Measurements from ENCODE around the gene KRTAP12-3. TPM values are rescaled to one million over a fixed set of nuclear protein-coding genes. Genes with fewer than 3 reads are reported as not detected.

The KRTAP12-3 gene
- total RNA-seq, 2 experiments from 2014 or later, result not detected

DNA sequence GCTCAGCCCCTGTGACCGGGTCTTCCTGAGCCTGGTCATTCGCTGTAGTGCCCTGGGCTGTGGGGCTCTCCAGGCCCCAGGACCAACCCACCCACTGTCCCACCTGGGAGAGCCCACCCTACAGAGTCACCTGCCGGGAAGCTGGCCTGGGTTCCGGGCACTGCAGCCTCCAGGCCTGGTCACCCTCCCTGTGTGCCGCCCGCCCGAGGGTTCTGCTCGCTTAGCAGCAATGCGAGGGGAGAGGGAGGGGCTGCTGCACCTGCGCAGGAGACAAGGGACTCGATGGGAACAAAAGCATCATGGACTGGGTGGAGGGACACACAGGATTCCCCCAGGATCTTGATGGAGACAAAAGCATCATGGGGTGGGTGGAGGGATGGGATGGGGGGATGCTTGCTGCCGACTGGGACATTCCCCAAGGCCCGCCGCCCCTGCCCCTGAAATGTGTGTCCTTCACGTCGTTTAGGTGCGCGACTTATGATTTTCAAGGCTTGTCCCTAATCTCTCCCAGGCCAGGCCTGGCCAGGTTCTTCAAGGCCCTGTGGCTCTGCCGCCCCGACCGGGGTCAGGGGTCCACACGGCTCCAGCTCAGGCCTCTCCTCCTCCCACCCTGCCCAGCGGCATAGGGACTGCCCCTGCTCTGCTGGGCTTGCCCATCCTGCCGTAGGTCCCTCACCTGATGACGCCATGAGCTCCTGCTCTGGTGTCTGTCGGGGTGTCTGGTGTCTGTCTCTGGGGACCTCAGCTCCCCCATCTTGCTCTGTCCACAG, 44.2 kb upstream of the KRTAP12-3 start:
- ChIA-PET CTCF (ENCODE audit: unreplicated experiment) (no interaction called here), POLR2A (no interaction called here)
- Histone ChIP-seq H3K36me3 (ENCODE audit: insufficient read depth, low read length) (no peaks in the 10 kb centered on the region), H3K27ac (ENCODE audit: low read depth, low read length, poor library complexity, severe bottlenecking) (no peak overlapping the region), H3K79me2 (ENCODE audit: insufficient read depth, low read depth, low read length) (no peaks in the 10 kb centered on the region), H3K4me2 (ENCODE audit: low read length) (no peak overlapping the region), H2AFZ (ENCODE audit: low read length) (no peak overlapping the region), H3K9me3 (ENCODE audit: low read length) (0 out of 2 replicates have a peak, but pooled peaks cover 9% of the 10 kb centered on the region), H4K20me1 (ENCODE audit: insufficient read depth, low read length) (no peaks in the 10 kb centered on the region), H3K4me1 (ENCODE audit: insufficient read depth, low read length, poor library complexity, severe bottlenecking) (peaks cover 5% of the 10 kb centered on the region), H3K4me3 (ENCODE audit: low read depth, low read length, poor library complexity, severe bottlenecking) (no peak overlapping the region), H3K9me2 (ENCODE audit: insufficient read depth, low read length) (no peaks in the 10 kb centered on the region)
- no TSS peak for BruUV-seq (replicated peaks)
- TF ChIP-seq EZH2phosphoT487 (IDR thresholded peaks at IDR 0.05; ENCODE audit: borderline replicate concordance, low read depth, low read length), result no peak
- TF ChIP-seq, protein P1, sequence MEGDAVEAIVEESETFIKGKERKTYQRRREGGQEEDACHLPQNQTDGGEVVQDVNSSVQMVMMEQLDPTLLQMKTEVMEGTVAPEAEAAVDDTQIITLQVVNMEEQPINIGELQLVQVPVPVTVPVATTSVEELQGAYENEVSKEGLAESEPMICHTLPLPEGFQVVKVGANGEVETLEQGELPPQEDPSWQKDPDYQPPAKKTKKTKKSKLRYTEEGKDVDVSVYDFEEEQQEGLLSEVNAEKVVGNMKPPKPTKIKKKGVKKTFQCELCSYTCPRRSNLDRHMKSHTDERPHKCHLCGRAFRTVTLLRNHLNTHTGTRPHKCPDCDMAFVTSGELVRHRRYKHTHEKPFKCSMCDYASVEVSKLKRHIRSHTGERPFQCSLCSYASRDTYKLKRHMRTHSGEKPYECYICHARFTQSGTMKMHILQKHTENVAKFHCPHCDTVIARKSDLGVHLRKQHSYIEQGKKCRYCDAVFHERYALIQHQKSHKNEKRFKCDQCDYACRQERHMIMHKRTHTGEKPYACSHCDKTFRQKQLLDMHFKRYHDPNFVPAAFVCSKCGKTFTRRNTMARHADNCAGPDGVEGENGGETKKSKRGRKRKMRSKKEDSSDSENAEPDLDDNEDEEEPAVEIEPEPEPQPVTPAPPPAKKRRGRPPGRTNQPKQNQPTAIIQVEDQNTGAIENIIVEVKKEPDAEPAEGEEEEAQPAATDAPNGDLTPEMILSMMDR (conservative IDR thresholded peaks at IDR 0.05; ENCODE audit: low read length), result no peak
- no peak for DNase-seq (ENCODE audit: low spot score)
- intact Hi-C loops (cut with micrococcal nuclease; ENCODE audit: unreplicated experiment), result no loop called here

DNA sequence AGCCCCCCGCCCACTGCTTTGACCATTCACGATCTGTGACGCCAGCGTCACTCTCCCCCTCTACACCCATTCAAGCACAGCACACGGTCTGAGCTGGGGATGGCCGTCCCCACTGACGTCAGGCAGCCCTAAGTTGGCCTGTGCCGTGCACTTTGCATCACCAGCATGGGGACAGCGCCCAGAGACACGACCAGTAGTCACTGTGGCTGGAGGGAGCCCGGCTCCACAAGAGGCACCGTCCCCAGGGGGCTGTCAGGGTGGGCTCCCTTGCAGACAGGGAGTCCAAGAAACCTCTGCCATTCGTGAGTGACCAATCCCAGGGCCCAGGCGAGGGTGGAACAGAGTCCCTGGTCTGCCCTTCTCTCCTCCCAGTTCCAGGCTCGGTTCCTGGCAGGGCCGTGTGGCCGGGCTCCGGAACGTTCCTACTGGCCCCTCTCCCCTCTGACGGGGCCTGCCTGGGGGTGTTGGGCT, 43.5 kb upstream of the KRTAP12-3 start:
- Histone ChIP-seq H3K4me1 (ENCODE audit: insufficient read depth, low read length, poor library complexity, severe bottlenecking) (peaks cover 12% of the 10 kb centered on the region), H3K4me2 (ENCODE audit: low read length) (no peak overlapping the region), H3K27ac (ENCODE audit: low read depth, low read length, poor library complexity, severe bottlenecking) (no peak overlapping the region), H3K79me2 (ENCODE audit: insufficient read depth, low read depth, low read length) (no peaks in the 10 kb centered on the region), H3K9me3 (ENCODE audit: low read length) (peaks cover 13% of the 10 kb centered on the region; the same call in 1 of the 2 replicates), H3K9me2 (ENCODE audit: insufficient read depth, low read length) (no peaks in the 10 kb centered on the region), H3K36me3 (ENCODE audit: insufficient read depth, low read length) (no peaks in the 10 kb centered on the region), H2AFZ (ENCODE audit: low read length) (no peak overlapping the region), H3K4me3 (ENCODE audit: low read depth, low read length, poor library complexity, severe bottlenecking) (no peak overlapping the region), H4K20me1 (ENCODE audit: insufficient read depth, low read length) (no peaks in the 10 kb centered on the region)
- ChIA-PET POLR2A (no interaction called here), CTCF (ENCODE audit: unreplicated experiment) (no interaction called here)
- no TSS peak for BruUV-seq (replicated peaks)
- no peak for TF ChIP-seq EZH2phosphoT487 (IDR thresholded peaks at IDR 0.05; ENCODE audit: borderline replicate concordance, low read depth, low read length)
- TF ChIP-seq, protein P1 (conservative IDR thresholded peaks at IDR 0.05; ENCODE audit: low read length), result no peak
- no peak for DNase-seq (ENCODE audit: low spot score)
- intact Hi-C loops (cut with micrococcal nuclease; ENCODE audit: unreplicated experiment), result no loop called here

DNA sequence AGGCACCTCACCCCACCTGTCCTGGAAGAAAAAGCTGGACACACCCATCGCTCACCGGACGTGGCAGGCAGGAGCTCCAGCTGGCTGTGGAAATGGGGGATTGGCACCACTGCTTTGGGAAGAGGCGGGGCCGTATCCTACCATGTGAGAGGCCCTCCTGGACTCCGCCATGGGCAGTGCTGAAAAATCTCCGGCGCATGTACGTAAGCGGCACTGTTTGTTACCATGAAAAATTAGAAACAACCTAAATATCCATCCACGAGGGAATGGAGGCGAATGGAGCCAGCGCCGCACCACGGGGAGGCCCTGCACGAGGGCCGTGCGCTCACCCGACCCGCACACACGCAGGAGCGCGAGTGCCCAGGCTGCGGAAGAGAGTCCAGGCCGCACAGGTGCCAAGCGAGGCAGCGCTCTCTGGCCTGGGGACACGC, 42.8 kb upstream of the KRTAP12-3 start:
- H3K27ac ChIP-seq (ENCODE audit: low read depth, low read length, poor library complexity, severe bottlenecking), result no peak overlapping the region
- H3K79me2 ChIP-seq (ENCODE audit: insufficient read depth, low read depth, low read length), result no peaks in the 10 kb centered on the region
- no peak overlapping the region for H3K4me2 ChIP-seq (ENCODE audit: low read length)
- no peak for DNase-seq (ENCODE audit: low spot score)
- intact Hi-C loops (cut with micrococcal nuclease; ENCODE audit: unreplicated experiment), result no loop called here
- H3K4me1 ChIP-seq (ENCODE audit: insufficient read depth, low read length, poor library complexity, severe bottlenecking), result peaks cover 12% of the 10 kb centered on the region
- no peak for TF ChIP-seq EZH2phosphoT487 (IDR thresholded peaks at IDR 0.05; ENCODE audit: borderline replicate concordance, low read depth, low read length)
- TF ChIP-seq, protein P1 (conservative IDR thresholded peaks at IDR 0.05; ENCODE audit: low read length), result no peak
- no TSS peak for BruUV-seq (replicated peaks)
- H2AFZ ChIP-seq (ENCODE audit: low read length), result no peak overlapping the region
- no peaks in the 10 kb centered on the region for H3K9me2 ChIP-seq (ENCODE audit: insufficient read depth, low read length)
- H3K9me3 ChIP-seq (ENCODE audit: low read length), result peaks cover 13% of the 10 kb centered on the region; the same call in 1 of the 2 replicates
- no peak overlapping the region for H3K4me3 ChIP-seq (ENCODE audit: low read depth, low read length, poor library complexity, severe bottlenecking)
- no peaks in the 10 kb centered on the region for H4K20me1 ChIP-seq (ENCODE audit: insufficient read depth, low read length)
- ChIA-PET CTCF (ENCODE audit: unreplicated experiment) (no interaction called here), POLR2A (interaction anchor here (0.6 kb wide), 1 partner anchor 1040 kb away, joined by 3 read pairs; no protein-coding TSS in a partner anchor)
- H3K36me3 ChIP-seq (ENCODE audit: insufficient read depth, low read length), result no peaks in the 10 kb centered on the region

All from OCI-LY7 (cell line).